Measurements from ENCODE around the gene LRRC73. TPM values are rescaled to one million over a fixed set of nuclear protein-coding genes. Genes with fewer than 3 reads are reported as not detected.

The LRRC73 gene
- total and polyA plus RNA-seq, 8 donors: 0.38 to 1.5 (median 0.82) TPM

- no peaks in the 10 kb centered on the region for H3K36me3 ChIP-seq
- ATAC-seq (no peak), DNase-seq (no peak), FAIRE-seq (no peak)
- peaks cover 6 to 17% (median 13%) of the 10 kb centered on the region in 3 donors for H3K4me1 ChIP-seq
- H3K27me3 ChIP-seq: no peaks in the 10 kb centered on the region
- intact Hi-C loops (cut with DNase I): no loop called here
- no peaks in the 10 kb centered on the region for H3K9me3 ChIP-seq
- 56 to 57% methylated on average over 2 of the region's 2 CpGs for WGBS, 2 donors
- H3K27ac ChIP-seq: no peak overlapping the region
- no peak for TF ChIP-seq CTCF (IDR thresholded peaks at IDR 0.05)
- no peak overlapping the region for H3K4me3 ChIP-seq
Observed at GRCh38 chr6:43481075-43481474, 29.1 kb downstream of the LRRC73 start.

- peak overlapping the region; percentile 49 to 71 (median 59) for H3K4me3 ChIP-seq
- no peaks in the 10 kb centered on the region for H3K36me3 ChIP-seq
- H3K27me3 ChIP-seq: no peaks in the 10 kb centered on the region
- H3K9me3 ChIP-seq: no peaks in the 10 kb centered on the region
- 0 to 4% methylated on average over 3 of the region's 3 CpGs for WGBS, 2 donors
- H3K27ac ChIP-seq: peak overlapping the region; percentile 29 to 73 (median 60)
- intact Hi-C loops (cut with DNase I): no loop called here
- peaks cover 6 to 17% (median 13%) of the 10 kb centered on the region in 3 donors for H3K4me1 ChIP-seq
- ATAC-seq (peak in 2 of 4 donors; percentile 2), DNase-seq (no peak), FAIRE-seq (no peak)
- no peak for TF ChIP-seq CTCF (IDR thresholded peaks at IDR 0.05)
Observed at GRCh38 chr6:43478008-43478372, 32.2 kb downstream of the LRRC73 start.

DNA sequence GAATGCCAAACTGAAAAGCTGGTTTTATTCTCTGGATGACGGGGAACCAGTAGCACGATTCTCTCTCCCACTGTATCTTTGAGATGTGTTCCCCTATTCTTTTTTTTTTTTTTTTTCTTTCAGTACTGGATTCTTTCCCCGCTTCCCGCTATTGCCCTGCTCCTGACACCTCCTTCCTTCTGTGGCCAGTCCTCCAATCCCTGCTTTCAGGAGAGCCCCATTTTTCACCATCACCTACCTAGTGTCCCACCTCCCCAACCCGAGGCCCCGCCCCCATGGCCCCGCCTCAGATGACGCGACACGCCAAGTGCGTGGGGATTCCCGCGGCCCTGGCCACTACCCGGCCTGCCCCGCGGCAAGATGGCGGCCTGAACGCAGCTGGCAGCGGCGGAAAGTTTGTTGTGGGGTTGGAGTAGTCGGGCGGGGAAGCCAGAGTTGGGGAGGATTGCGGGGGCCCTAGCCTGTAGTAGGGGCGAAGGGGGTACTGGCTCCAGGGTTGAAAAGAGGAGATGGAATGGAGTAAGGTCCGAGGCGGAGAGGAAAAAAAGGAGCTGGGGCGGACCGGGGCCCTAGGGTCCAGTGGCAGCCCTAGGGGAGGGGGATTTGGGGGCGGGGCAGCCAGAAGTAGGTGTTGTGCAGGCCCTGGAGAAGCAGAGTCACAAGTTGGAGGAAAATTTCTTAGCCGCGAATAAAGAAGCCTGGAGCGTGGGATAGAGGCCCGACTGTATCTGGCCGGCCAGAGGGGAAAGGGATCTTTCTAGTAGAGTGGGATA lies 32.7 kb downstream of the LRRC73 start, which contains the start of gene TJAP1:
Gene TJAP1 (plus strand): TSS at position 336 of the 773 bp plus-strand sequence. CDS start 21,432 bp downstream, outside the sequence.
- DNase-seq: peak; percentile 92 to 98 (median 95)
- Histone ChIP-seq H3K4me1 (peaks cover 6 to 17% (median 13%) of the 10 kb centered on the region in 3 donors), H3K27me3 (no peaks in the 10 kb centered on the region), H3K4me3 (peak within 1 kb of the TSS; percentile 49 to 71 (median 59)), H3K9me3 (no peaks in the 10 kb centered on the region), H3K27ac (peak within 1 kb of the TSS; percentile 29 to 73 (median 60)), H3K36me3 (no peaks in the 10 kb centered on the region)
- no peak for FAIRE-seq
- no peak for TF ChIP-seq CTCF (IDR thresholded peaks at IDR 0.05)
- 0 to 1% methylated on average over 34 of the region's 34 CpGs for WGBS, 2 donors
- intact Hi-C loops (cut with DNase I): no loop called here
- ATAC-seq: peak; percentile 100

GRCh38 chr6:43476746-43477145 lies 33.4 kb downstream of the LRRC73 start:
- H3K4me3 ChIP-seq: peak overlapping the region in 2 of 4 donors; percentile 66 to 71
- intact Hi-C loops (cut with DNase I): no loop called here

More at GRCh38 chr6:43476746-43477145, 33.4 kb downstream of the LRRC73 start:
- no peak for TF ChIP-seq CTCF (IDR thresholded peaks at IDR 0.05)
- H3K4me1 ChIP-seq: peaks cover 6 to 13% (median 11%) of the 10 kb centered on the region in 3 donors
- WGBS, 2 donors: 23 to 27% methylated on average over 2 of the region's 2 CpGs
- no peak for FAIRE-seq
- no peaks in the 10 kb centered on the region for H3K36me3 ChIP-seq
- no peaks in the 10 kb centered on the region for H3K9me3 ChIP-seq
- DNase-seq: no peak
- no peak for ATAC-seq
- H3K27ac ChIP-seq: peak overlapping the region in 2 of 4 donors; percentile 46 to 69
- no peaks in the 10 kb centered on the region for H3K27me3 ChIP-seq
